Neutrophil (primary cell): ENCODE results near the gene NFKBIZ.
"Not testable (repeated sequence)": the region's sequence is repeated elsewhere in the genome, so short reads cannot be mapped to it uniquely, and the experiment has no call there.

Experiments
- H3K27ac ChIP-seq: fragments of 200-600 bp; sonication (generic); 2 replicates; pipeline ENCODE4 v1.5.1; 2016; ENCODE audit warnings: mild to moderate bottlenecking, moderate library complexity
- H3K27me3 ChIP-seq: fragments of 200-600 bp; sonication (generic); 2 replicates; pipeline ENCODE4 v1.6.0; 2016; ENCODE audit warnings: mild to moderate bottlenecking
- H3K36me3 ChIP-seq: fragments of 200-600 bp; sonication (generic); 2 replicates; pipeline ENCODE4 v1.5.1; 2017
- H3K4me1 ChIP-seq, 2 experiments: fragments of 200-600 bp in 1 of 2; sonication (generic) in 1 of 2; 1 replicate in 1 of 2; 2 replicates in 1 of 2; pipeline versions ENCODE4 v1.5.1 to v1.6.1; 2013 to 2016; ENCODE audit warnings: low read depth in 1 of 2, low read length in 1 of 2, mild to moderate bottlenecking in 1 of 2, moderate library complexity in 1 of 2; ENCODE audit not compliant: control insufficient read depth in 1 of 2, insufficient read depth in 1 of 2
- H3K4me3 ChIP-seq, 2 experiments: fragments of 200-600 bp in 1 of 2; sonication (generic) in 1 of 2; 1 replicate in 1 of 2; 2 replicates in 1 of 2; pipeline ENCODE4 v1.5.1; 2013 to 2016; ENCODE audit warnings: low read depth in 1 of 2, low read length in 1 of 2, mild to moderate bottlenecking in 1 of 2, moderate library complexity in 1 of 2
- H3K9me3 ChIP-seq: fragments of 200-600 bp; sonication (generic); 2 replicates; pipeline ENCODE4 v1.5.1; 2016
- CTCF ChIP-seq: fragments of 200-600 bp; sonication (generic); IDR thresholded peaks from 2 replicates; pipeline ENCODE4 v1.5.1; 2016; ENCODE audit warnings: antibody characterized with exemption

Gene NFKBIZ

GRCh38 chr3:101858464-101859030 is 9.2 kb downstream of the NFKBIZ start:
- Histone ChIP-seq H3K9me3 (peaks cover 5% of the 10 kb centered on the region), H3K36me3 (peaks cover 100% of the 10 kb centered on the region), H3K4me3 (no peak overlapping the region), H3K27me3 (no peaks in the 10 kb centered on the region), H3K27ac (no peak overlapping the region), H3K4me1 (peaks cover 10% of the 10 kb centered on the region in 2 experiments)
- TF ChIP-seq CTCF, result no peak

- Histone ChIP-seq H3K9me3 (peaks cover 5% of the 10 kb centered on the region), H3K27ac (no peak overlapping the region), H3K36me3 (peaks cover 87% of the 10 kb centered on the region), H3K27me3 (no peaks in the 10 kb centered on the region), H3K4me3 (no peak overlapping the region), H3K4me1 (peaks cover 5 to 7% of the 10 kb centered on the region in 2 experiments)
- no peak for TF ChIP-seq CTCF
These were observed 10.7 kb downstream of the NFKBIZ start for GRCh38 chr3:101859882-101860448.

GRCh38 chr3:101861212-101861788 is 12.0 kb downstream of the NFKBIZ start:
- Histone ChIP-seq H3K27ac (peak overlapping the region; percentile 7), H3K27me3 (no peaks in the 10 kb centered on the region), H3K4me3 (no peak overlapping the region), H3K4me1 (peaks cover 5 to 7% of the 10 kb centered on the region in 2 experiments), H3K36me3 (peaks cover 74% of the 10 kb centered on the region), H3K9me3 (peaks cover 5% of the 10 kb centered on the region)
- TF ChIP-seq CTCF, result no peak

GRCh38 chr3:101861789-101862415 is 12.6 kb downstream of the NFKBIZ start:
- Histone ChIP-seq H3K9me3 (peaks cover 5% of the 10 kb centered on the region), H3K27me3 (no peaks in the 10 kb centered on the region), H3K27ac (peak overlapping the region; percentile 7), H3K4me3 (no peak overlapping the region), H3K4me1 (peaks cover 5 to 7% of the 10 kb centered on the region in 2 experiments), H3K36me3 (peaks cover 68% of the 10 kb centered on the region)
- TF ChIP-seq CTCF, result no peak

GRCh38 chr3:101862416-101863165 is 13.3 kb downstream of the NFKBIZ start:
- Histone ChIP-seq H3K36me3 (peaks cover 61% of the 10 kb centered on the region), H3K27me3 (no peaks in the 10 kb centered on the region), H3K9me3 (peaks cover 5% of the 10 kb centered on the region), H3K4me1 (peaks cover under 1 to 2% of the 10 kb centered on the region in 2 experiments), H3K4me3 (no peak overlapping the region), H3K27ac (peak overlapping the region; percentile 7)
- no peak for TF ChIP-seq CTCF

- H3K4me1 ChIP-seq, H3K4me3 ChIP-seq, H3K27ac ChIP-seq, H3K27me3 ChIP-seq, H3K9me3 ChIP-seq: not testable (repeated sequence)
- peaks cover 37% of the 10 kb centered on the region for H3K36me3 ChIP-seq
These were observed 15.6 kb downstream of the NFKBIZ start for GRCh38 chr3:101864926-101865325.
